WTC11 (cell line): ENCODE data around the gene CUL5. TPM values are rescaled to one million over a fixed set of nuclear protein-coding genes. Genes with fewer than 3 reads are reported as not detected.

ENCODE experiments used
- ATAC-seq: fragments of 200-7000 bp; cut with Tn5 transposase; 2 replicates; pipeline ENCODE4 v1.10.0; 2021; ENCODE audit warnings: mild to moderate bottlenecking, moderate library complexity
- CTCF ChIA-PET: fragments of 300-600 bp; sonication (Branson Sonifier 250); formaldehyde crosslinking; loops from one replicate; lab custom pipeline; 2021; ENCODE audit warnings: antibody characterized with exemption; lab: Charles Lee
- POLR2A ChIA-PET: fragments of 350-600 bp; sonication (Branson Sonifier 250); formaldehyde crosslinking; loops from one replicate; lab custom pipeline; 2021; ENCODE audit warnings: antibody characterized with exemption; lab: Charles Lee
- DNase-seq: peaks from one replicate; pipeline ENCODE4 v3.0.0; 2021; ENCODE audit warnings: low spot score
- H3K27ac Mint-ChIP-seq: 2 replicates; pipeline ENCODE4 v1.8.0; 2021; ENCODE audit warnings: mixed read lengths
- H3K27me3 Mint-ChIP-seq: 2 replicates; pipeline ENCODE4 v1.8.0; 2021; ENCODE audit warnings: low read depth, mild to moderate bottlenecking, moderate library complexity, mixed read lengths
- H3K36me3 Mint-ChIP-seq: 2 replicates; pipeline ENCODE4 v1.8.0; 2021; ENCODE audit warnings: mixed read lengths
- H3K4me1 Mint-ChIP-seq: 2 replicates; pipeline ENCODE4 v1.8.0; 2022; ENCODE audit warnings: mixed read lengths
- H3K4me3 Mint-ChIP-seq: 2 replicates; pipeline ENCODE4 v1.8.0; 2021; ENCODE audit warnings: mild to moderate bottlenecking, moderate library complexity, mixed read lengths
- H3K9me3 Mint-ChIP-seq: 2 replicates; pipeline ENCODE4 v1.8.0; 2021; ENCODE audit warnings: mixed read lengths
- ATF1 ChIP-seq: sonication (generic); formaldehyde crosslinking; IDR thresholded peaks from 2 replicates; pipeline ENCODE4 v1.8.1; 2023; ENCODE audit warnings: mild to moderate bottlenecking, moderate library complexity, missing genetic modification reagents
- FOXJ3 ChIP-seq: sonication (generic); formaldehyde crosslinking; IDR thresholded peaks from 2 replicates; pipeline ENCODE4 v1.9.0; 2021; ENCODE audit warnings: missing genetic modification reagents, mild to moderate bottlenecking, borderline replicate concordance
- GABPB1 ChIP-seq: sonication (generic); formaldehyde crosslinking; IDR thresholded peaks from 2 replicates; pipeline ENCODE4 v1.8.1; 2023; ENCODE audit warnings: mild to moderate bottlenecking, missing genetic modification reagents
- GTF2I ChIP-seq: fragments of 250-450 bp; sonication (Bioruptor Pico); conservative IDR thresholded peaks from 2 replicates; pipeline ENCODE4 v1.4.0; 2021; ENCODE audit warnings: mild to moderate bottlenecking
- NR2C2 ChIP-seq: sonication (generic); formaldehyde crosslinking; IDR thresholded peaks from 2 replicates; pipeline ENCODE4 v1.8.0; 2022; ENCODE audit warnings: mild to moderate bottlenecking, missing genetic modification reagents
- OVOL2 ChIP-seq: fragments of 250-450 bp; sonication (Bioruptor Pico); IDR thresholded peaks from 2 replicates; pipeline ENCODE4 v1.9.0; 2021; ENCODE audit warnings: mild to moderate bottlenecking, borderline replicate concordance
- PRRX2 ChIP-seq: fragments of 250-450 bp; sonication (Bioruptor Pico); IDR thresholded peaks from 2 replicates; pipeline ENCODE4 v1.8.0; 2021; ENCODE audit warnings: mild to moderate bottlenecking
- TCF7 ChIP-seq: sonication (generic); formaldehyde crosslinking; IDR thresholded peaks from 2 replicates; pipeline ENCODE4 v1.8.0; 2022; ENCODE audit warnings: mild to moderate bottlenecking, low read depth, missing genetic modification reagents, moderate library complexity
- TEAD4 ChIP-seq: sonication (generic); formaldehyde crosslinking; IDR thresholded peaks from 2 replicates; pipeline ENCODE4 v1.8.0; 2022; ENCODE audit warnings: mild to moderate bottlenecking, missing genetic modification reagents
- ZNF396 ChIP-seq: fragments of 250-450 bp; sonication (Bioruptor Pico); IDR thresholded peaks from 2 replicates; pipeline ENCODE4 v1.8.0; 2021; ENCODE audit warnings: mild to moderate bottlenecking, moderate library complexity, borderline replicate concordance
- ZNF416 ChIP-seq: fragments of 250-450 bp; sonication (Bioruptor Pico); IDR thresholded peaks from 2 replicates; pipeline ENCODE4 v1.9.0; 2021; ENCODE audit warnings: mild to moderate bottlenecking, inconsistent platforms
- total RNA-seq: library from RNA; stranded (reverse); gene quantifications from 3 replicates; pipeline ENCODE4 v1.2.3, GENCODE V29; 2021
- TF ChIP-seq, protein P1 (sequence below): sonication (generic); formaldehyde crosslinking; IDR thresholded peaks from 2 replicates; pipeline ENCODE4 v1.8.1; 2022; ENCODE audit warnings: mild to moderate bottlenecking, missing genetic modification reagents, moderate library complexity, borderline replicate concordance
- TF ChIP-seq, protein P2 (sequence below): fragments of 250-450 bp; sonication (Bioruptor Pico); conservative IDR thresholded peaks from 2 replicates; pipeline ENCODE4 v1.9.0; 2021; ENCODE audit warnings: mild to moderate bottlenecking
- TF ChIP-seq, protein P3 (sequence below): sonication (generic); formaldehyde crosslinking; conservative IDR thresholded peaks from 2 replicates; pipeline ENCODE4 v1.8.1; 2022; ENCODE audit warnings: mild to moderate bottlenecking, missing genetic modification reagents
- TF ChIP-seq, protein P4 (sequence below): sonication (generic); formaldehyde crosslinking; IDR thresholded peaks from 2 replicates; pipeline ENCODE4 v1.8.0; 2022; ENCODE audit warnings: mild to moderate bottlenecking, missing genetic modification reagents
- TF ChIP-seq, protein P5 (sequence below): sonication (generic); formaldehyde crosslinking; IDR thresholded peaks from 2 replicates; pipeline ENCODE4 v1.8.0; 2022; ENCODE audit warnings: mild to moderate bottlenecking, missing genetic modification reagents
- TF ChIP-seq, protein P6 (sequence below): sonication (generic); formaldehyde crosslinking; IDR thresholded peaks from 2 replicates; pipeline ENCODE4 v1.8.0; 2023; ENCODE audit warnings: missing genetic modification reagents, mild to moderate bottlenecking, borderline replicate concordance
- TF ChIP-seq, protein P7 (sequence below): fragments of 250-450 bp; sonication (Bioruptor Pico); IDR thresholded peaks from 2 replicates; pipeline ENCODE4 v2.1.2; 2022; ENCODE audit warnings: mild to moderate bottlenecking, moderate library complexity
- TF ChIP-seq, protein P8 (sequence below): sonication (generic); formaldehyde crosslinking; IDR thresholded peaks from 2 replicates; pipeline ENCODE4 v1.8.1; 2023; ENCODE audit warnings: mild to moderate bottlenecking, missing genetic modification reagents

CUL5 gene
- total RNA-seq, 1 experiment from 2014 or later, result 31.4 TPM

DNA sequence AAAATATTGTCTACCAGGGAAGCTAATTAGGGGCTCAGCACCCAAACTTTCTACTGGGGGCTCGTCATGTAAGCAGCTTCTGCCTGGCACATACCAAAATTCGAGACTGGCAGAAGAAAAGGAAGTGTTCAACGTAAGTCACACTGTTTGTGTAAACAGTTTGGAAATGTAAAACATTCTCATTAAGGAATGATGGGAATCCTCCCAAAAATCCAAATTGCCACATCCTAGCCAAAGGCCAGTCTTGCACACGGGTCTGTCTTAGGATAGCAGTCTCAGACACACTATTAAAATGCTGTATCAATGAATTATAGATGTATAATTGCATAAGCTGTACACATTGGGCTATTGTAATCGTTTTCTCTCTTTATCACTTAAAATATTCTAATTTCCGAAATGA is 28.9 kb downstream of the CUL5 start:
- DNase-seq (no peak), ATAC-seq (no peak)
- Mint-ChIP-seq H3K4me3 (no peak overlapping the region), H3K4me1 (peaks cover 11% of the 10 kb centered on the region), H3K27me3 (no peaks in the 10 kb centered on the region), H3K27ac (no peak overlapping the region), H3K9me3 (no peaks in the 10 kb centered on the region), H3K36me3 (peaks cover 31% of the 10 kb centered on the region)
- TF ChIP-seq, protein P1, sequence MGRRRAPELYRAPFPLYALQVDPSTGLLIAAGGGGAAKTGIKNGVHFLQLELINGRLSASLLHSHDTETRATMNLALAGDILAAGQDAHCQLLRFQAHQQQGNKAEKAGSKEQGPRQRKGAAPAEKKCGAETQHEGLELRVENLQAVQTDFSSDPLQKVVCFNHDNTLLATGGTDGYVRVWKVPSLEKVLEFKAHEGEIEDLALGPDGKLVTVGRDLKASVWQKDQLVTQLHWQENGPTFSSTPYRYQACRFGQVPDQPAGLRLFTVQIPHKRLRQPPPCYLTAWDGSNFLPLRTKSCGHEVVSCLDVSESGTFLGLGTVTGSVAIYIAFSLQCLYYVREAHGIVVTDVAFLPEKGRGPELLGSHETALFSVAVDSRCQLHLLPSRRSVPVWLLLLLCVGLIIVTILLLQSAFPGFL (CRISPR knock-in tag), result no peak
- TF ChIP-seq, protein P2, sequence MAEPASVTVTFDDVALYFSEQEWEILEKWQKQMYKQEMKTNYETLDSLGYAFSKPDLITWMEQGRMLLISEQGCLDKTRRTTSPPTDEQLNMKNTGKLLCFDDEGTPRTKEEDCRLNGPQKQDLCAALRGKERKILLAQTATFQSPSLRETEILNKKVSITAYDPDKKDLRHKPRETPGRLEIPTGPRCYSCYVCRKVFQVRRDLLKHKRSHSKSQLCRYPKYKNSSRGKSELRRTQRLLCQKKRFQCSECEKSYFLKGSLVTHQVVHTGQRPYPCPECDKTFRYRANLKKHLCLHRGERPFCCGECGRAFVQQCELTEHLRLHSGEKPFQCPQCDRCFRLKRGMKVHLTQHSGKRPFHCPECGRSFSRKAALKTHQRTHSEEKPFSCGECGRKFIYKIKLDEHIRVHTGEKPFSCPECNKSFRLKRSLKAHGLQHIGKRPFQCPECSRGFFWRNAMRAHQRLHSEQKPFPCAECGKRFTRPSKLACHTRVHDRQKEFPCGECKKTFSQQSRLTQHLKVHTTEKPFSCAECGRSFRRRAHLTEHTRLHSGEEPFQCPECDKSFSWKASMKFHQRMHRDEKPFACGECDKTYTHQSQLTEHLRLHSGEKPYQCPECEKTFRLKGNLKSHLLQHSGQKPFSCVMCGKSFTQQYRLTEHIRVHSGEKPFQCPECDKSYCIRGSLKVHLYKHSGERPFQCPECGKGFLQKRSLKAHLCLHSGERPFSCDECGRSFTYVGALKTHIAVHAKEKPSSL (CRISPR knock-in tag), result no peak
- TF ChIP-seq, protein P3, sequence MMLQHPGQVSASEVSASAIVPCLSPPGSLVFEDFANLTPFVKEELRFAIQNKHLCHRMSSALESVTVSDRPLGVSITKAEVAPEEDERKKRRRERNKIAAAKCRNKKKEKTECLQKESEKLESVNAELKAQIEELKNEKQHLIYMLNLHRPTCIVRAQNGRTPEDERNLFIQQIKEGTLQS (CRISPR knock-in tag), result no peak
- no peak for TF ChIP-seq ATF1 (CRISPR knock-in tag)
- no peak for TF ChIP-seq GTF2I (CRISPR knock-in tag)
- no peak for TF ChIP-seq NR2C2 (CRISPR knock-in tag)
- TF ChIP-seq, protein P4, sequence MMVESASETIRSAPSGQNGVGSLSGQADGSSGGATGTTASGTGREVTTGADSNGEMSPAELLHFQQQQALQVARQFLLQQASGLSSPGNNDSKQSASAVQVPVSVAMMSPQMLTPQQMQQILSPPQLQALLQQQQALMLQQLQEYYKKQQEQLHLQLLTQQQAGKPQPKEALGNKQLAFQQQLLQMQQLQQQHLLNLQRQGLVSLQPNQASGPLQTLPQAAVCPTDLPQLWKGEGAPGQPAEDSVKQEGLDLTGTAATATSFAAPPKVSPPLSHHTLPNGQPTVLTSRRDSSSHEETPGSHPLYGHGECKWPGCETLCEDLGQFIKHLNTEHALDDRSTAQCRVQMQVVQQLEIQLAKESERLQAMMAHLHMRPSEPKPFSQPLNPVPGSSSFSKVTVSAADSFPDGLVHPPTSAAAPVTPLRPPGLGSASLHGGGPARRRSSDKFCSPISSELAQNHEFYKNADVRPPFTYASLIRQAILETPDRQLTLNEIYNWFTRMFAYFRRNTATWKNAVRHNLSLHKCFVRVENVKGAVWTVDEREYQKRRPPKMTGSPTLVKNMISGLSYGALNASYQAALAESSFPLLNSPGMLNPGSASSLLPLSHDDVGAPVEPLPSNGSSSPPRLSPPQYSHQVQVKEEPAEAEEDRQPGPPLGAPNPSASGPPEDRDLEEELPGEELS (CRISPR knock-in tag), result no peak
- TF ChIP-seq GABPB1 (CRISPR knock-in tag), result no peak
- CTCF ChIA-PET, result interaction anchor here (0.5 to 1.4 kb wide), 3 partner anchors 13 to 122 kb away, joined by 3 to 6 read pairs (median 3); partner anchors contain the start of gene CUL5
- POLR2A ChIA-PET, result no interaction called here

DNA sequence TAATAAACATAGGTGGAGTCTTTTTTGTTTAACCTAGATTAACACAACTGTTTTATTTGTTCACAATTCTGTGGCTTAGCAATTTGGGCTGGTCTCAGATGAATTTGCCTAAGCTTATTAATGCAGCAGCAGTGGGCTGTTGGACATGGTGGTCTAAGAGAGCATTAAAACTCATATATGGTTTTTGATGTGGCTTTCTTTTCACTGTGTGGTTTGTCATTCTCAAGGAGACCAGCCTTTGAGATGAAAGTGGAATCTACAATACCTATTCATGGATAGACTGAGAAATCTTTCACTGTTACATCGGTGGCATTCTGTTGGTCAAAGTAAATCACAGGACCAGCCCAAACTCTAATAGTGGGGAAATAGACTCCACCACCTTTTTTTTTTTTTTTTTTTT is 39.6 kb downstream of the CUL5 start:
- H3K9me3 Mint-ChIP-seq, result no peaks in the 10 kb centered on the region
- H3K4me3 Mint-ChIP-seq, result no peak overlapping the region
- ATAC-seq, result no peak
- DNase-seq, result no peak
- no peaks in the 10 kb centered on the region for H3K27me3 Mint-ChIP-seq
- CTCF ChIA-PET, result no interaction called here
- H3K27ac Mint-ChIP-seq, result no peak overlapping the region
- peaks cover 8% of the 10 kb centered on the region for H3K36me3 Mint-ChIP-seq
- POLR2A ChIA-PET, result no interaction called here
- H3K4me1 Mint-ChIP-seq, result no peaks in the 10 kb centered on the region
- no peak for TF ChIP-seq ZNF416 (CRISPR knock-in tag)
- TF ChIP-seq TEAD4 (CRISPR knock-in tag), result no peak
- TF ChIP-seq, protein P5, sequence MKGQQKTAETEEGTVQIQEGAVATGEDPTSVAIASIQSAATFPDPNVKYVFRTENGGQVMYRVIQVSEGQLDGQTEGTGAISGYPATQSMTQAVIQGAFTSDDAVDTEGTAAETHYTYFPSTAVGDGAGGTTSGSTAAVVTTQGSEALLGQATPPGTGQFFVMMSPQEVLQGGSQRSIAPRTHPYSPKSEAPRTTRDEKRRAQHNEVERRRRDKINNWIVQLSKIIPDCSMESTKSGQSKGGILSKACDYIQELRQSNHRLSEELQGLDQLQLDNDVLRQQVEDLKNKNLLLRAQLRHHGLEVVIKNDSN (CRISPR knock-in tag), result no peak
- no peak for TF ChIP-seq PRRX2 (CRISPR knock-in tag)
- no peak for TF ChIP-seq OVOL2
- TF ChIP-seq, protein P6, sequence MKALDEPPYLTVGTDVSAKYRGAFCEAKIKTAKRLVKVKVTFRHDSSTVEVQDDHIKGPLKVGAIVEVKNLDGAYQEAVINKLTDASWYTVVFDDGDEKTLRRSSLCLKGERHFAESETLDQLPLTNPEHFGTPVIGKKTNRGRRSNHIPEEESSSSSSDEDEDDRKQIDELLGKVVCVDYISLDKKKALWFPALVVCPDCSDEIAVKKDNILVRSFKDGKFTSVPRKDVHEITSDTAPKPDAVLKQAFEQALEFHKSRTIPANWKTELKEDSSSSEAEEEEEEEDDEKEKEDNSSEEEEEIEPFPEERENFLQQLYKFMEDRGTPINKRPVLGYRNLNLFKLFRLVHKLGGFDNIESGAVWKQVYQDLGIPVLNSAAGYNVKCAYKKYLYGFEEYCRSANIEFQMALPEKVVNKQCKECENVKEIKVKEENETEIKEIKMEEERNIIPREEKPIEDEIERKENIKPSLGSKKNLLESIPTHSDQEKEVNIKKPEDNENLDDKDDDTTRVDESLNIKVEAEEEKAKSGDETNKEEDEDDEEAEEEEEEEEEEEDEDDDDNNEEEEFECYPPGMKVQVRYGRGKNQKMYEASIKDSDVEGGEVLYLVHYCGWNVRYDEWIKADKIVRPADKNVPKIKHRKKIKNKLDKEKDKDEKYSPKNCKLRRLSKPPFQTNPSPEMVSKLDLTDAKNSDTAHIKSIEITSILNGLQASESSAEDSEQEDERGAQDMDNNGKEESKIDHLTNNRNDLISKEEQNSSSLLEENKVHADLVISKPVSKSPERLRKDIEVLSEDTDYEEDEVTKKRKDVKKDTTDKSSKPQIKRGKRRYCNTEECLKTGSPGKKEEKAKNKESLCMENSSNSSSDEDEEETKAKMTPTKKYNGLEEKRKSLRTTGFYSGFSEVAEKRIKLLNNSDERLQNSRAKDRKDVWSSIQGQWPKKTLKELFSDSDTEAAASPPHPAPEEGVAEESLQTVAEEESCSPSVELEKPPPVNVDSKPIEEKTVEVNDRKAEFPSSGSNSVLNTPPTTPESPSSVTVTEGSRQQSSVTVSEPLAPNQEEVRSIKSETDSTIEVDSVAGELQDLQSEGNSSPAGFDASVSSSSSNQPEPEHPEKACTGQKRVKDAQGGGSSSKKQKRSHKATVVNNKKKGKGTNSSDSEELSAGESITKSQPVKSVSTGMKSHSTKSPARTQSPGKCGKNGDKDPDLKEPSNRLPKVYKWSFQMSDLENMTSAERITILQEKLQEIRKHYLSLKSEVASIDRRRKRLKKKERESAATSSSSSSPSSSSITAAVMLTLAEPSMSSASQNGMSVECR (CRISPR knock-in tag), result no peak
- no peak for TF ChIP-seq ZNF396 (CRISPR knock-in tag)
- TF ChIP-seq TCF7, result no peak
- TF ChIP-seq FOXJ3 (CRISPR knock-in tag), result no peak
- TF ChIP-seq, protein P7, sequence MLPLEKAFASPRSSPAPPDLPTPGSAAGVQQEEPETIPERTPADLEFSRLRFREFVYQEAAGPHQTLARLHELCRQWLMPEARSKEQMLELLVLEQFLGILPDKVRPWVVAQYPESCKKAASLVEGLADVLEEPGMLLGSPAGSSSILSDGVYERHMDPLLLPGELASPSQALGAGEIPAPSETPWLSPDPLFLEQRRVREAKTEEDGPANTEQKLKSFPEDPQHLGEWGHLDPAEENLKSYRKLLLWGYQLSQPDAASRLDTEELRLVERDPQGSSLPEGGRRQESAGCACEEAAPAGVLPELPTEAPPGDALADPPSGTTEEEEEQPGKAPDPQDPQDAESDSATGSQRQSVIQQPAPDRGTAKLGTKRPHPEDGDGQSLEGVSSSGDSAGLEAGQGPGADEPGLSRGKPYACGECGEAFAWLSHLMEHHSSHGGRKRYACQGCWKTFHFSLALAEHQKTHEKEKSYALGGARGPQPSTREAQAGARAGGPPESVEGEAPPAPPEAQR, result no peak
- TF ChIP-seq, protein P8, sequence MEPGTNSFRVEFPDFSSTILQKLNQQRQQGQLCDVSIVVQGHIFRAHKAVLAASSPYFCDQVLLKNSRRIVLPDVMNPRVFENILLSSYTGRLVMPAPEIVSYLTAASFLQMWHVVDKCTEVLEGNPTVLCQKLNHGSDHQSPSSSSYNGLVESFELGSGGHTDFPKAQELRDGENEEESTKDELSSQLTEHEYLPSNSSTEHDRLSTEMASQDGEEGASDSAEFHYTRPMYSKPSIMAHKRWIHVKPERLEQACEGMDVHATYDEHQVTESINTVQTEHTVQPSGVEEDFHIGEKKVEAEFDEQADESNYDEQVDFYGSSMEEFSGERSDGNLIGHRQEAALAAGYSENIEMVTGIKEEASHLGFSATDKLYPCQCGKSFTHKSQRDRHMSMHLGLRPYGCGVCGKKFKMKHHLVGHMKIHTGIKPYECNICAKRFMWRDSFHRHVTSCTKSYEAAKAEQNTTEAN (CRISPR knock-in tag), result no peak
- TF ChIP-seq, protein P3 (CRISPR knock-in tag), result no peak
